GM18508 (cell line): ENCODE results near the gene IGSF6.
"Not testable (repeated sequence)": the region's sequence is repeated elsewhere in the genome, so short reads cannot be mapped to it uniquely, and the experiment has no call there.

Source experiments
- ATAC-seq: cut with Tn5 transposase; IDR thresholded peaks from one replicate; pipeline ENCODE4 v1.9.1; 2021; ENCODE audit warnings: moderate number of reproducible peaks; ENCODE audit not compliant: insufficient read depth, unreplicated experiment

IGSF6 gene

DNA sequence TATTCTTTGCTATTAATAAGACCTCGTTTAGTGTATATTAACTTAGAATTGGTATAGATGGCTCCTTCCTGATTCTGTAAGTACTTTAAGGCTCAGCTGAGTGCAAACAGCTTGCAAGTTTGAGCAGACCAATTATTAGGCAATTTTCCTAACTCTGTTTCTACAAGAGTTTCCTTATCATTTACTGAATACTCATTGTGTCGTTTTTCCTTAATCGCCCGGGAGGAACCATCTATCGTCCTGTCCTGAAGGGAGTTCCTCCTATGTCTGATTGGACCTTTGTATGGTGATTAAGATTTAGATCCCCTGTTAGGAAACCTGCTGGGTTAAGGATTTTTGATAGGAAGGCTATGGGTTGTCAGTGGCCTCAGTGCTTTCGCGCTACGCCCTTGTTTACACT, 21.0 kb downstream of the IGSF6 start:
- not testable (repeated sequence) for ATAC-seq

DNA sequence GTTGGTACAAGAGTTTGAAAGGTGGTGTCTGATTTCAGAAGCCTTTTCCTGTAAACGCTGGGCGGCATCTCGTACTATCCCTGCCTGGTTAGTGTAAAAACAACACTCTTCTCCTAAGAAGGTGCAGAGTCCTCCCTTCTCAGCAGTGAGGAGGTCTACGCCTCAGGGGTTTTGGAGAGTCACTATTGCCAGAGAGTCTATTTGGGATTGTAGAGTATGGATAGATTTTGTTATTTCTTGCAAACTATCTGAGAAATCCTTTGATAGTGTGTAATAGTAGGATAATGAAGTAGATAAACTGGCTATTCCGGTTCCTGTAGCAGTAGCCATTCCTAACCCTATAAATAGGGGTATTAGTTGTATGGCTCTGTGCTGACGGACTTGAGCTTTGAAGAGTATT, 21.5 kb downstream of the IGSF6 start:
- ATAC-seq: not testable (repeated sequence)

DNA sequence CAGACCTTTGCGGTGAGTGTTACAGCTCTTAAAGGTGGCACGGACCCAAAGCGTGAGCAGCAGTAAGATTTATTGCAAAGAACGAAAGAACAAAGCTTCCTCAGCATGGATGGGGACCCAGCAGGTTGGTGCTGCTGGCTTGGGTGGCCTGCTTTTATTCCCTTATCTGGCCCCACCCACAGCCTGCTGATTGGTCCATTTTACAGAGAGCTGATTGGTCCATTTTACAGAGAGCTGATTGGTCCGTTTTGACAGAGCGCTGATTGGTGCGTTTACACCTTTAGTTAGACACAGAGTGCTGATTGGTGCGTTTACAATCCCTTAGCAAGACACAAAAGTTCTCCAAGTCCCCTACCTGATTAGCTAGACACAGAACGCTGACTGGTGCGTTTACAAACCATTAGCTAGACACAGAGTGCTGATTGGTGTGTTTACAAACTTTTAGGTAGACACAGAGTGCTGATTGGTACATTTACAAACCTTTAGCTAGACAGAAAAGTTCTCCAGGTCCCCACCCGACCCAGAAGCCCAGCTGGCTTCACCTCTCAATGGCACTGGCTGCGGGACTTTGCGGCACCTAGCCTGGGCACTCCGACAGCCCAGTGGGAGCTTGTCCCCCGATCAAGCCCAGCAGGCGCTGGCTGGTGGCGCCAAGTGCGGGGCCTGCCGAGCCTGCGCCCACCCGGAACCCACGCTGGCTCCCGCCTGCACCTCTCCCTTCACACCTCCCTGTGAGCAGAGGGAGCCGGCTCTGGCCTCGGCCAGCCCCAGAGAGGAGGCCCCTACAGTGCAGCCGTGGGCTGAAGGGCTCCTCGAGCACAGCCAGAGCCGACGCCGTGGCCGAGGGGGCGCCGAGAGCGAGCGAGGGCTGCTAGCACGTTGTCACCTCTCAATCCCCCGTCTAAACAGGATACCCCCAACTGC, 22.5 kb downstream of the IGSF6 start:
- not testable (repeated sequence) for ATAC-seq

DNA sequence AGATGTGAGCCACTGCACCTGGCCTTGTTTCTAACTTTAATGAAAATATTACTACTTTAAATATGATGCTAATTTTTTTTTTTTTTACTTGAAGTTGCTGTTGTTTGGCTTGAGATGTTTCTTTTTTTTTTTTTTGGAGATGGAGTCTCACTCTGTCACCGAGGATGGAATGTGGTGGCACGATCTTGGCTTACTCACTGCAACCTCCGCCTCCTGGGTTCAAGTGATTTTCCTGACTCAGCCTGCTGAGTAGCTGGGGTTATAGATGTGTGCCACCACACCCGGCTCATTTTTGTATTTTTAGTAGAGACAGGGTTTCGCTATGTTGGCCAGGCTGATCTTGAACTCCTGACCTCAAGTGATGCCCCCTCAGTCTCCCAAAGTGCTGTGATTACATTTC, 23.6 kb downstream of the IGSF6 start:
- ATAC-seq: no peak

DNA sequence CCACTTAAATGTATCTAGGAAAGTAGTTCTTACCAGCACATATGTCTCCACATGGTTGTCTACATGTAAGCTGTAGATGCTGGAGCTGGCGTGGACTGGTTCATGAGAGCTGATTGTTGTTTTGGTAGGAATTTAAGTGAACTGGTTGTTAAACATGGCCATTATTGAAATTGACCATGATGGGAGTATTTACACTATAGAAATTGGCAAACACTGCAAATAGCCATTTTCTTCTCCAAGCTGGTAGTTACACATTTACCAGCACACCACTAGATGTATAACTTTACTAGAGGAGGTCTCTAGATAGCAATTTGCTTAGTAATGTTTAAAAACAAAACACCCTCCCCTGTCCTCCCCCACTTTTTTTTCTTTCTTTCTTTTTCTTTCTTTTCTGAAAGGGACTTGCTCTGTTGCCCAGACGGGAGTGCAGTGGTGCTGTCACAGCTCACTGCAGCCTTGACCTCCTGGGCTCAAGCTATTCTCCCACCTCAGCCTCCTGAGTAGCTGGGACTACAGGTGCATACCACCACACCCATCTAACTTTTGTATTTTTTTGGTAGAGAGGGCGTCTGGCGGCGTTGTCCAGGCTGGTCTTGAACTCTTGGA, 24.2 kb downstream of the IGSF6 start:
- no peak for ATAC-seq

DNA sequence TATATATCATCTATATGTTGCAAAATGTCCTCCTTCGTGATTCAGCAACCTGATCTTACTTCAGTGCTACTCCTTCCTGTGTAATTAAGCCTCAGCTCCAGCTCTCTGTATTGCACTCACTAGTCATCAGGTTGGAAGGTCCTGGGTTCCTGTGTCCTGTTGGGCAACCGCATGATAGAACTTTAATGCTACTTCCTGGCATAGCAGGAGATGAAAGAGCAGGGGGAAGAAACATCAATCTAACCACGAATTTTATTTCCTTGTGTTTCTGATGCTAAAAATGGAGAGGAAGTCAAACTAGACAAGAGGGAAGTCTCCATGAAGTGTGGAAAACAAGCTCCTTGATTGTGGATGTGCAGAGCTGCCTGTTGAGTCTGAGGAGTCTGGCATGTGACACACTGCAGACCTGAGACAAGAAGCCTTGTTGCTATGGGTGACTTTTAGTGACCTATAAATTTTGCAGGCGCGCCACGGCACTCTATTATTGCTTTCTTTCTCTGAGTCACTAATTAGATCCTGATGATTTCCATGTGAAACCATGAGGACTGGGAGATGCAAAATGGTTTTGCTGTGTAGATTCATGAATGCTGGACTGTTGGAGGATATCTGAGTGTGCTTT, 25.6 kb downstream of the IGSF6 start:
- ATAC-seq: no peak

DNA sequence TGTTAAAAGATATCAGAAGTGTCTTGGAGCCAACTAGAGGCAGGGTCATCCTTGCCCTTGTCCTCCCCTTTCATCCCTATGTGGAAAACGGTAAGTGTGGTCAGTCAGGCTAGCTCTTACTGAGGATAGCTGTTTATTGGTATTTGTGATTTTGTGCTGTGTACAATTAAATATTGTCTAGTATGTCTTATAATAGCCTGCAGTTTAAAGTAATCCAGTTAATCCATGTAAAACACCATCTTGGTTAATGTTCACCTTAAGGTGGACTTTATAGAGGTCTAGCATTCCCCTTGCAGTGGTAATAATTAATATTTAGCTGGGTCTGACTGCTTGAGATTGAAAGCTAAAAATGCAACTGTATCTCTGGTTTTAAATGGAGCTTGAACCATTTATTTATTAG, 27.4 kb downstream of the IGSF6 start:
- no peak for ATAC-seq

DNA sequence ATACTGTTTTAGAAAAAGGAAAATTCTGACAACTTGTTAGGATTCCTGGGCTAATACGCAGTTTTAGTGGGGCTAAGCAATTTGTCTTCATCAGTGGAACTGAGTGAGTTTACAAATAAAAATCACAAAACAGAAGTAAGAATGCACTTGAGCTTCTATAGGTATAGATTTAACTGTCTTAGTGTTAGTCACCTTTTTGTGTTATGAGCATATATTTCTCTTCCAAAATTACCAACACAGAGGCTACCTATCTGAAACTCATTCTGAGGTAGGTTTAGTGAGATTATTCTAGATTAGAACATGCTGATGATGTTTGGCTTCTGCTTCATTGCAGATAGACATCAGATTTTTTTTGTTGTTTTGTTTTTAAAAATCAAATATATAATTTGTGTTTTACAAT, 29.9 kb downstream of the IGSF6 start:
- ATAC-seq: no peak

DNA sequence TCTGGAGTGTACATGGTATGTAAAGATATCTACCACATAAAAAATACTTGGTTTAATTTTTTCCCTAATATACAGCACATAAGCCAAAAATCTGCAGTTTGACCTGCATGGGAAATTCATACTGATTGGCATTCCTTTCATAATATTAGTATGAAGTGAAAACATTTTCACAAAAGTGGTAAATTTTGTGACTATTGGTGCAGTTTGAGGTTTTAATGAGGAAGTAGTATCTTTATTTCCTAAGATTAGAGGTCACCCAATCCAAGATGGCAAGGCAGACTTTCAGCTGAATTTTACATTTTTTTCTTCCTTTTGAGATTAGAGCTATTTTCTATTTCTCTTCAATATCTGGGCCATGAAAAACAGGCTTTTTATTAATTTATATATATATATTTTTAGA, 31.8 kb downstream of the IGSF6 start:
- ATAC-seq: no peak

DNA sequence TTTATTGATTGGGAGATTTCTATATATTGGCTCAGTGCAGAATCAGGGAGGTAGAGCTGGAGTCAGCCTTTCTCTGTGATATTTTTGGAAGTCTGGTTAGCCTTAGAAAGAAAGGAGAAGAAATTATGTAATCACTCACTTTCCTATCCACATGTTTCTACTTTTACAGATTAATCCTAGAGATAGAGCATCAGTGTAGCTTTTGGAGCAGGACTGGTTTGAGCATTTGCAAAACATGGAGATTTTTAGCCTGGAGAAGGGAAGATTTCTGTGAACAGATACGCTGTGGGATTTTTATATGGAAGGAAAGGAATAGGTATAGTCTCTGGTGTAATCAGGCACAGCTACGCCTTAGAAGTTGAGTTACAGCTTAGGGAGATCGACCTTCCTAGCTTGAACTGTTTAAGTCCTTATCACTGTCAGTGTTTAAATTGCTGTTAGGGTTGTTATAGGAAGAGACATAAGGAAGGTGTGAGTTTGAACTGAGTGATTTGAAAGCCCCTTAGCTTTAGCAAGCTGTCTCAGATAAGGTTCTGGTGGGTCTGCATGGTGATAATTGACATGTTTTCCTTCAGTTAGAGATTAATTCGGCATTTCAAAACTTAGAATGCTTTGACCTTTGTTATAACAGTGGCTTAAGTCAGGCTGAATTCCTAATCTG, 32.5 kb downstream of the IGSF6 start:
- ATAC-seq: no peak

DNA sequence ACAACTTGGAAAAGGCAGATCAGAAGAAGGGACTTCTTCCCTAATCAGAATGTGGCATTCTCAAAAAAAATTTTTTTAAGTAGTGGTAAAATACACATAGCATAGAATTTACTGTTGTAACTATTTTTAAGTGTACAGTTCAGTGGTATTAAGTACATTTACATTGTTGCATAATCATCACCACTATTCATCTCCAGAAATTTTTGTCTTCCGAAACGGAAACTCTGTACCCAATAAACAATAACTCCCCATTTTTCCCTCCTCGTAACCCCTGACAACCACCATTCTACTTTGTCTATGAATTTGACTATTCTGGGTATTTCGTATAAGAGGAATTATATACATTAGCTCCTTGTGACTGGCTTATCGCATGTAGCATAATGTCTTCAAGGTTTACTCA, 34.1 kb downstream of the IGSF6 start:
- no peak for ATAC-seq

DNA sequence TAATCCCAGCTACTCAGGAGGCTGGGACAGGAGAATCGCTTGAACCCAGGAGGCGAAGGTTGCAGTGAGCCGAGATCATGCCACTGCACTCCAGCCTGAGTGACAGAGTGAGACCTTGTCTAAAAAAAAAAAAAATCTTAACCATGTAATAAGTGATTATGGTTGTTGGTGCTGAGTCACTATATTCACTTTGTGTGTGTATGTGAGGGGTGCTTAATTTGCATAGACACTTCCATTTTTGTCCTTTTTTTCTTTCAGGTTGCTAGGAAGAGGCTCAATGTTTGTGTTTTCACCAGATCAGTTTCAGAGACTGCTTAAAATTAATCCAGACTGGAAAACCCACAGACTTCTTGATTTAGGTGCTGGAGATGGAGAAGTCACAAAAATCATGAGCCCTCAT, 34.8 kb downstream of the IGSF6 start:
- ATAC-seq: no peak

DNA sequence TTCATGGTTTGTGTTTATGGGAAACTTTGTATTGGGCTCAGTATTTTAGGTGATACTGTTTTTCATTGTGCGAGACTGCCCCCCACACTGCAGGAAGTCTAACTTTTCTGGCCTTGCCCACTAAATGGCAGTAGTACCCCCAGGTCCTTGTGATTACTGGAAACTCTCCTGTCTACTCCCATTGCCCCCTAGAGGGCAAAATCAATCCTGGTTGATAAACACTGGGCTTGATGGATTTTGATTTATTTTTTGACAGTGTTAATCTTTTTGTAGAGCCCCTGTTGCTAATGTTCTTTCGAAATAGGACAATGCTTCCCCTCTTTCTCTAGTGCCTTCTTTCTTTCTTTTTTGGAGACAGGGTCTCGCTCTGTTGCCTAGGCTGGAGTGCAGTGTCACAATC, 37.5 kb downstream of the IGSF6 start:
- ATAC-seq: no peak

DNA sequence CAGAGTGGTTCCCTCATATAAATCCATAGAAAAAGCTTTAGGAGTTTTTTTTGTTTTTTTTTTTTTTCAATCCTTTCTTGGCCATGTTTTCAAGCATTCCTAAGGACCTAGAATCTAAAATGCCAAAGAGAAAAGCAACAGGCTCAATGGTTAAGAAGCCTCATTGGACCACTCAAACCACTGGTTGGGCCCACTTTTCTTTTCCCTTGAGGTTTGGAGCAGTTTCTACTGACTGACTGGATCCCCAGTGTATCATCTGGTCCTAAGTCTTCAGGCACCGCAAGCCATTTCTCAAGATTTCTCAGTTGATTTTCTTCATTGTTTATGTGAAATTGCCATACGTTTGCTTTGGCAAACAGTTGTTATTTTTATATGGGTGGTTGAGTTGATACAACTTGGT, 38.6 kb downstream of the IGSF6 start:
- ATAC-seq: no peak

DNA sequence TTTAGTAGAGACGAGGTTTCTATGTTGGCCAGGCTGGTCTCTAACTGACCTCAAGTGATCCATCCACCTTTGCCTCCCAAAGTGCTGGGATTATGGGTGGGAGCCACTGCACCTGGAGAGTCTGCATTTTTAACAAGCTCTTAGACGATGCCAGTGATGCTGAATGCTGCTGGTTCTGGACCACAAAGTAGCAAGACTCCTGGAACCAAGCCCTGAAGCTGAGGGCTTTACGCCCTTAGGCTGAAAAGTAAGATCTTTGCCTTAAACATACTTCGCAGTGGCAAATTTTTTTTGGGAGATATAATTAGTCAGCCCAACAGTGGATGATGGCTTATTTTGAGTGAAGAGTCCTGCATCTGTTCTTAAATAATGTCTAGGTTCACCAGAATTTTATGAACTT, 39.0 kb downstream of the IGSF6 start:
- no peak for ATAC-seq

DNA sequence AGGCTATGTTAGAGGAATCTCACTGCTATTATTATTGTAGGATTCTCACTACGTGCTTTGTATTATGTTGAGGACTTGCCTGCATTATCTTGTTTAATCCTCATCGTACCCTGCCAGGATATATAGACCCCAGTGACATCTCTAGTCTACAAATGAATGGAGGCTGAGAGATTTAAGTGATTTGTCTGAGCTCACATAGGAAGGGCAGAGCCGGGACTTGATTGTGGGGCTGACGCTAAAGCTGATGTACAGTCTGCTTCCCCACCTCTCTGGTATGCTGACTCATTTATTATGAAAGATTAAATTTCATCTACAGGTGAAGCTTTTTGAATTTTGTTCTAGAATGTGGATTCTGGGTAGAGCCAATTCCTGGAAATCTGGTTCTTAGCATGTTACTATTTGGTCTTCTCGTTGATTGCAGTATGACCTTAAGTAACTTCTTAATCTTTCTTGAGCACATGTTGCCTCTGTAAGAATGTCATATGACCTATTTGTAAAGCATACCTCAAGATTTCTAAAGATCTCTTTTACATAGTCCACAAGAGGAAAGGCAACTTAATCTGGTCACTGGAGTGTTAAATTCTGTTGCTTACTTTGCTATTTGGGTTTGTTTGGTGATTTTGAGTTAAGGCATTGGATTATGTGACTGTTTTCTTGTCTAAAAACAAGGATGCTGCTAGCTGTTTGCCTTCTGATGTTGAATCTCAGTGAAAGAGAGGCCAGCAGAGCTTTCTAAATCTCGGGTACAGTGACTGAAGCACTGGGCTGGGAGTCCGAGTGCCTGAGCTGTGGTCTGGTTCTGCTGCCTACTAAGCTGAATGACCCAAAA, 40.6 kb downstream of the IGSF6 start:
- no peak for ATAC-seq

DNA sequence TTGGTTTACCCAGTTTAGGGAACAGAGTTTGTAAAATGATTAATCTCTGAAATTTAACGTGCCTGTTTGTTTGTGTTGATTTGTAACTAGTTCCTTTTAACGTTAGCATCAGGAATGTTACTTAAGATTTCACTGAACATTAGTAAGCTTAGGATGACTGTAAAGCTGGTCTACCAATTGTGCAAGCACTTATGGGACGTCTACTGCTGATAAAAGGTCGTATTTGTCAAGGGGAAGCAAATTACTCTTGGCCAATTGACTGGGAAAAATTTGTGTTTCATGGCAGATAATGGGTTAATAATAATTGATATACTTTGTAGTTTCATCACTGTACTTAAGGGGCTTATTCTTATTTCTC, 41.2 kb downstream of the IGSF6 start:
- ATAC-seq: no peak

DNA sequence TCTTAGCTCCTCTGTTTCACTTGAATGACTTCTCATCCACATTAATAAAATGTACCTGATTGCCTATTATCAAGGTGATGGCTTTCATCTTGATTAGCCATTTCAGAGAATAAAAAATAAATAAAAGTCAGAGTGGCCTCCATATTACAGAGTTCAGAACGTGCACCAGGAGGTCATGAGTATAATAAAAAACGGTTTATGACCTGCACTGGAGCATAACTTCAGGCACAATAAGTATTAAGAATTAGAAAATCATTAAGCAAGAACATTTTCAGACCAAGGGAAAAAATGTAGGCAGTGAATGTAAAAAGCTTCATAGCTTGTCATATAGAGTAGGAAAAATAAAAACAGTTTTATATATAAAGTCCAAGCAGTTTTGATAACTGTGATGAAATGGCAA, 41.6 kb downstream of the IGSF6 start:
- no peak for ATAC-seq

DNA sequence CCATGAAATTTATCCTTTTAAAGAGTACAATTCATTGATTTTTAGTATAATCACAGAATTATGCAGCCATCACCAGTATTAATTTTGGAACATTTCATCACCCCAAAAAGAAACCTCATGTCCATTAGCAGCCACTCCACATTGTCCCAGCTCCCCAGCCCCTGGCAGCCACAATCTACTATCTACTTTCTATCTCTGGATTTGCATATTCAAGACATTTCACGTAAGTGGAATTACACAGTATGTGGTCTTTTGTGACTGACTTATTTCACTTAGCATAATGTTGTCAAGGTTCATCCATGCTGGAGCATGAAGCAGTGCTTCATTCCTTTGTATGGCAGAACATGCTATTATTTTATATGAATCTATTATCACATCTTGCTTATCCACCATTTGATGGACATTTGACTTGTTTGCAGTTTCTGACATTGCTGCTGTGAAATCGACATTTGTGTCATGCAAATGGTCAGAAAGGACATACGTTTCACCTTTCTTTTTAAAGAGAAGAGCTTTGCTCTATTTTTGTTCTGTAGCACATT, 42.3 kb downstream of the IGSF6 start:
- ATAC-seq: no peak
